ENCODE results near the gene KNL1. TPM values are rescaled to one million over a fixed set of nuclear protein-coding genes. Genes with fewer than 3 reads are reported as not detected.

KNL1 gene
- total RNA-seq, 1 donor from 2014 or later: 21.4 TPM

DNA sequence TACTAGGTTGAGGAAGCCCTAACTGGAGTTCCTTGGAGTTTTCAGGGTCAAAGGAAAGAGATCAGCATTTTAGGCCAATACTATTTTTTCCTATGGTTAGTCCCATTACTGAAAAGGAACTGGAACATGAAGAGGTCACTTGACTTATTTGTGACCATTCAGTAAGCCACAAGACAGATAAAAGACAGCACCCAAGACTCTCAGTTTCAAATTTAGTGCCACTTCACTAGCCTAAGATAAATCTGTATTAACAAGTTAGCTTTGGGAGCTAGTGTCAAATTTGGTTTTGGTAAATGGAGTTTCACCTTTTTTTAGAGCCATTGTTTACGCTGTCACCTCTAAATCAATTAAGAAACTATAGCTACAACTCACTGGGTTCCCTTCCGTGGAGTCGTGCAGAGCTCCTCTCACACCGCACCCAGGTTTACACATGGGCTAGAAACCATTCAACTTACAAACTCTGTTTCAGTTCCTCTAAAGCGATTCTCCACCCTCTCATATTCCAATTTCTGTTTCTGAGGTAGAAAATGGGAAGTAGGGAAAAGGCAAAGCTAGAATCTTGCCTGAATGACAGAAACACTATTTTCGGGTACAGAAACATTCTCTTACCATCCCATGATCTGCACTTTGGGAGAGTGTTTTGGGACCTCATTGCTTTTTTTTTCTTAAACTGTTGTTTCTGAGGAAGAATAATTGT is 43.6 kb upstream of the KNL1 start:
- TF ChIP-seq, protein P1, sequence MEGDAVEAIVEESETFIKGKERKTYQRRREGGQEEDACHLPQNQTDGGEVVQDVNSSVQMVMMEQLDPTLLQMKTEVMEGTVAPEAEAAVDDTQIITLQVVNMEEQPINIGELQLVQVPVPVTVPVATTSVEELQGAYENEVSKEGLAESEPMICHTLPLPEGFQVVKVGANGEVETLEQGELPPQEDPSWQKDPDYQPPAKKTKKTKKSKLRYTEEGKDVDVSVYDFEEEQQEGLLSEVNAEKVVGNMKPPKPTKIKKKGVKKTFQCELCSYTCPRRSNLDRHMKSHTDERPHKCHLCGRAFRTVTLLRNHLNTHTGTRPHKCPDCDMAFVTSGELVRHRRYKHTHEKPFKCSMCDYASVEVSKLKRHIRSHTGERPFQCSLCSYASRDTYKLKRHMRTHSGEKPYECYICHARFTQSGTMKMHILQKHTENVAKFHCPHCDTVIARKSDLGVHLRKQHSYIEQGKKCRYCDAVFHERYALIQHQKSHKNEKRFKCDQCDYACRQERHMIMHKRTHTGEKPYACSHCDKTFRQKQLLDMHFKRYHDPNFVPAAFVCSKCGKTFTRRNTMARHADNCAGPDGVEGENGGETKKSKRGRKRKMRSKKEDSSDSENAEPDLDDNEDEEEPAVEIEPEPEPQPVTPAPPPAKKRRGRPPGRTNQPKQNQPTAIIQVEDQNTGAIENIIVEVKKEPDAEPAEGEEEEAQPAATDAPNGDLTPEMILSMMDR (conservative IDR thresholded peaks at IDR 0.05): no peak
- H3K27me3 Mint-ChIP-seq: no peaks in the 10 kb centered on the region

DNA sequence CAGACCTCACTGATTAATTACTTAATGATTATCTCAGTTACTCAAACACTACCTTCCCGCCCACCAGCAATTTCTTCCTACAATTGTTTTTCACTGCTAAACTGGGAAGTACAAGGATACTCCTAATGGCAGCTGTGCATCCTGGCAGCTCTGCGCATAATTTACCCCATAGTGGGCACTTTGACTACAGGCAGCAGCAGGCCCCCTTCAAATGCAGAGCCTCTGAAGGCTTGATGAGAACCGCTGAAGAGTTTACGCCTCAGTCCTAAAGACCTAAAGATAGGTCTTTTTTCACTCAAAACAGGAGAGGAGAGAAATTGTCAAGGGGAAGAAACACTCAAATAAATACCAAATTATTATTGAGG is 39.9 kb upstream of the KNL1 start:
- no peaks in the 10 kb centered on the region for H3K27me3 Mint-ChIP-seq
- H3K4me1 Mint-ChIP-seq (ENCODE audit: unreplicated experiment): peaks cover 27% of the 10 kb centered on the region
- no peak overlapping the region for H3K27ac Mint-ChIP-seq
- DNase-seq (ENCODE audit: extremely low spot score, unreplicated experiment): no peak
- H3K4me3 Mint-ChIP-seq: no peak overlapping the region
- TF ChIP-seq, protein P1 (conservative IDR thresholded peaks at IDR 0.05): no peak
- peaks cover 23% of the 10 kb centered on the region for H3K36me3 Mint-ChIP-seq
- no peaks in the 10 kb centered on the region for H3K9me3 Mint-ChIP-seq

More for the DNA sequence above, 43.6 kb upstream of the KNL1 start:
- H3K9me3 Mint-ChIP-seq: no peaks in the 10 kb centered on the region
- peaks cover 13% of the 10 kb centered on the region for H3K4me1 Mint-ChIP-seq (ENCODE audit: unreplicated experiment)
- no peak overlapping the region for H3K4me3 Mint-ChIP-seq
- H3K27ac Mint-ChIP-seq: no peak overlapping the region
- H3K36me3 Mint-ChIP-seq: peaks cover 16% of the 10 kb centered on the region
- DNase-seq (ENCODE audit: extremely low spot score, unreplicated experiment): no peak

DNA sequence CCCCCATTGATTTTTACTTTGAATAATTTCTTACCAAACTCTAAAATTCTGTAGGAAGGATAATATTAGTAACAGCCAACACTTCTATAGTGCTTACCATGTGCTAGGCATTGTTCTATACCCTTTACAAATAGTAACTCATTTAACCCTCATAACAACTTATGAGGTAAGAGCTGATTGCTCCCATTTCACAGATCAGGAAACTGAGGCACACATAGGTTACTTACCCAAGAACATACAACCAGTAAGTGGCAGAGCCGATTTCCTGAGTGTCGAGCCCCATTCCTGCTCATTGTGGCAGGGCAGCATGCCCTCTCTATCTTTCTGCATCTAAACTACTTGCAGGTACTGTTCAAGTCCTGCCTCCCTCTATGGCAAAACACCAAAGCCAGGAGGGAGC is 38.2 kb upstream of the KNL1 start:
- peaks cover 28% of the 10 kb centered on the region for H3K4me1 Mint-ChIP-seq (ENCODE audit: unreplicated experiment)
- TF ChIP-seq, protein P1 (conservative IDR thresholded peaks at IDR 0.05): no peak
- no peak overlapping the region for H3K4me3 Mint-ChIP-seq
- H3K27me3 Mint-ChIP-seq: no peaks in the 10 kb centered on the region
- no peak overlapping the region for H3K27ac Mint-ChIP-seq
- no peaks in the 10 kb centered on the region for H3K9me3 Mint-ChIP-seq
- peaks cover 30% of the 10 kb centered on the region for H3K36me3 Mint-ChIP-seq
- no peak for DNase-seq (ENCODE audit: extremely low spot score, unreplicated experiment)

DNA sequence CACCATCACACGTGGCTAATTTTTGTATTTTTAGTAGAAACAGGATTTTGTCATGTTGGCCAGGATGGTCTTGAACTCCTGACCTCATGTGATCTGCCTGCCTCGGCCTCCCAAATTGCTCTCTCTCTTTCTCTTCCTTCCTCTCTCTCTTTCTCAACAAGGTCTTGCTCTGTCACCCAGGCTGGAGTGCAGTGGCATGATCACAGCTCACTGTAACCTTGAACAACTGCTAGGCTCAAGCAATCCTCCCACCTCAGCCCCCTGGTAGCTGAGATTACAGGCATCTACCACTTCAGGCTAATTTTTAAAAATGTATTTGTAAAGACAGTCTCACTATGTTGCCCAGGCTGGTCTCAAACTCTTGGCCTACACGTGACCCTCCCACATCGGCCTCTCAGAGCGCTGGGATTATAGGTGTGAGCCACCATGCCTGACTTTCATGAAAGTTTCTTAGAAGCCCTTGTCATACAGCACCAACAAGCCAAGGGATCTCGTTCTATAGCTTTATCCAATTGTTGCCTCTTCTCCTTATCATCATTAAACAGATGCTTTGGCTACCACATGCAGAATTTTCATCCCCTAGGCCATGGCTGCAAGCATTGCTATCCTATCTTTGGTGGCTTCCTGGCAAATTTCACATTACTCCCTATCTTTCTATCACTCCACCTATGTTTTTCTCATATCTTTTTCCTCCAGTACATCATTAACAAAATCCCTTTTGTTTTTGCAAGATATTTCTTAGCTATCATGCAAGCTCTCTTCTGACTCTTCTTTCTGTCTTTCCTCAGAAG is 34.9 kb upstream of the KNL1 start:
- TF ChIP-seq, protein P1 (conservative IDR thresholded peaks at IDR 0.05): no peak
- H3K36me3 Mint-ChIP-seq: peaks cover 26% of the 10 kb centered on the region
- H3K27me3 Mint-ChIP-seq: no peaks in the 10 kb centered on the region
- H3K4me1 Mint-ChIP-seq (ENCODE audit: unreplicated experiment): peaks cover 26% of the 10 kb centered on the region
- no peaks in the 10 kb centered on the region for H3K9me3 Mint-ChIP-seq
- H3K4me3 Mint-ChIP-seq: no peak overlapping the region
- DNase-seq (ENCODE audit: extremely low spot score, unreplicated experiment): no peak
- peak overlapping the region; percentile 6 for H3K27ac Mint-ChIP-seq

DNA sequence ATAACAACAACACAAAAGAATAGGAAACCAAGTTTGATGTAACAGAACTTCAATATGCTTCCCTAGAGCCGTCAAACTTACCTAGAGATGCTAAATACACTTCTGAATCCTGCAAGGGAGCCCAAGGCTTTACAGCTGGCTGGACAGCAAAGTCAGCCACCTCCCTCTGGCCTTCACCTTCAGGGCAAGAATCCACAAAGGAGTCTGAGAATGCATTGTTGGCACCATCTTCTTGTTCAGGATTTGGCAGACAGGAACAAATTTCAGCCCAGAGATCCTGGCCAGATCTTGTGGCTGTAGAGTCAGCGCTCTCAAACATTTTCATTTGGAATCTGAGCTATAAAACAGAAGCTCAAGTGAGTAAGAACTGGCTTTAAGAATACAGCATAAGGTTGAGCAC is 31.4 kb upstream of the KNL1 start:
- no peaks in the 10 kb centered on the region for H3K9me3 Mint-ChIP-seq
- DNase-seq (ENCODE audit: extremely low spot score, unreplicated experiment): no peak
- H3K36me3 Mint-ChIP-seq: peaks cover 14% of the 10 kb centered on the region
- H3K27ac Mint-ChIP-seq: no peak overlapping the region
- H3K27me3 Mint-ChIP-seq: peaks cover 7% of the 10 kb centered on the region
- H3K4me1 Mint-ChIP-seq (ENCODE audit: unreplicated experiment): peaks cover 26% of the 10 kb centered on the region
- TF ChIP-seq, protein P1 (conservative IDR thresholded peaks at IDR 0.05): no peak
- H3K4me3 Mint-ChIP-seq: no peak overlapping the region
